WTC11 (cell line): ENCODE data around the gene S100A13. TPM values are rescaled to one million over a fixed set of nuclear protein-coding genes. Genes with fewer than 3 reads are reported as not detected.

Experiments
- ATAC-seq: fragments of 200-7000 bp; cut with Tn5 transposase; 2 replicates; pipeline ENCODE4 v1.10.0; 2021; ENCODE audit warnings: mild to moderate bottlenecking, moderate library complexity
- CTCF ChIA-PET: fragments of 300-600 bp; sonication (Branson Sonifier 250); formaldehyde crosslinking; loops from one replicate; lab custom pipeline; 2021; ENCODE audit warnings: antibody characterized with exemption; lab: Charles Lee
- POLR2A ChIA-PET: fragments of 350-600 bp; sonication (Branson Sonifier 250); formaldehyde crosslinking; loops from one replicate; lab custom pipeline; 2021; ENCODE audit warnings: antibody characterized with exemption; lab: Charles Lee
- DNase-seq: peaks from one replicate; pipeline ENCODE4 v3.0.0; 2021; ENCODE audit warnings: low spot score
- H3K27ac Mint-ChIP-seq: 2 replicates; pipeline ENCODE4 v1.8.0; 2021; ENCODE audit warnings: mixed read lengths
- H3K27me3 Mint-ChIP-seq: 2 replicates; pipeline ENCODE4 v1.8.0; 2021; ENCODE audit warnings: low read depth, mild to moderate bottlenecking, moderate library complexity, mixed read lengths
- H3K36me3 Mint-ChIP-seq: 2 replicates; pipeline ENCODE4 v1.8.0; 2021; ENCODE audit warnings: mixed read lengths
- H3K4me1 Mint-ChIP-seq: 2 replicates; pipeline ENCODE4 v1.8.0; 2022; ENCODE audit warnings: mixed read lengths
- H3K4me3 Mint-ChIP-seq: 2 replicates; pipeline ENCODE4 v1.8.0; 2021; ENCODE audit warnings: mild to moderate bottlenecking, moderate library complexity, mixed read lengths
- H3K9me3 Mint-ChIP-seq: 2 replicates; pipeline ENCODE4 v1.8.0; 2021; ENCODE audit warnings: mixed read lengths
- ARID4B ChIP-seq: sonication (generic); formaldehyde crosslinking; IDR thresholded peaks from 2 replicates; pipeline ENCODE4 v1.8.0; 2023; ENCODE audit warnings: missing genetic modification reagents, mild to moderate bottlenecking, borderline replicate concordance
- ATF6 ChIP-seq: sonication (generic); formaldehyde crosslinking; IDR thresholded peaks from 2 replicates; pipeline ENCODE4 v1.8.1; 2023; ENCODE audit warnings: mild to moderate bottlenecking, missing genetic modification reagents
- CREM ChIP-seq: sonication (generic); formaldehyde crosslinking; IDR thresholded peaks from 2 replicates; pipeline ENCODE4 v1.8.1; 2022; ENCODE audit warnings: mild to moderate bottlenecking, missing genetic modification reagents, moderate library complexity
- E2F5 ChIP-seq: sonication (generic); formaldehyde crosslinking; IDR thresholded peaks from 2 replicates; pipeline ENCODE4 v1.8.1; 2022; ENCODE audit warnings: mild to moderate bottlenecking, moderate library complexity, missing genetic modification reagents
- ESRRA ChIP-seq: sonication (generic); formaldehyde crosslinking; IDR thresholded peaks from 2 replicates; pipeline ENCODE4 v1.8.1; 2022; ENCODE audit warnings: mild to moderate bottlenecking, missing genetic modification reagents, borderline replicate concordance
- MYBL2 ChIP-seq: sonication (generic); formaldehyde crosslinking; IDR thresholded peaks from 2 replicates; pipeline ENCODE4 v1.8.1; 2023; ENCODE audit warnings: mild to moderate bottlenecking, moderate library complexity, missing genetic modification reagents
- NFATC4 ChIP-seq: fragments of 250-450 bp; sonication (Bioruptor Pico); IDR thresholded peaks from 2 replicates; pipeline ENCODE4 v1.9.0; 2021; ENCODE audit warnings: mild to moderate bottlenecking
- SMAD3 ChIP-seq: sonication (generic); formaldehyde crosslinking; IDR thresholded peaks from 2 replicates; pipeline ENCODE4 v1.8.0; 2022; ENCODE audit warnings: missing genetic modification reagents, mild to moderate bottlenecking, borderline replicate concordance
- SOX15 ChIP-seq: fragments of 250-450 bp; sonication (Bioruptor Pico); IDR thresholded peaks from 2 replicates; pipeline ENCODE4 v1.9.0; 2021; ENCODE audit warnings: mild to moderate bottlenecking
- TP53 ChIP-seq: sonication (generic); formaldehyde crosslinking; IDR thresholded peaks from 2 replicates; pipeline ENCODE4 v1.8.1; 2023; ENCODE audit warnings: mild to moderate bottlenecking, missing genetic modification reagents
- USF2 ChIP-seq: sonication (generic); formaldehyde crosslinking; IDR thresholded peaks from 2 replicates; pipeline ENCODE4 v1.8.1; 2023; ENCODE audit warnings: mild to moderate bottlenecking, missing genetic modification reagents, moderate library complexity
- ZNF121 ChIP-seq: sonication (generic); formaldehyde crosslinking; IDR thresholded peaks from 2 replicates; pipeline ENCODE4 v1.8.0; 2023; ENCODE audit warnings: missing genetic modification reagents
- ZNF219 ChIP-seq: sonication (generic); formaldehyde crosslinking; IDR thresholded peaks from 2 replicates; pipeline ENCODE4 v1.8.0; 2023; ENCODE audit warnings: missing genetic modification reagents, mild to moderate bottlenecking, borderline replicate concordance
- ZNF263 ChIP-seq: sonication (generic); formaldehyde crosslinking; IDR thresholded peaks from 2 replicates; pipeline ENCODE4 v1.8.1; 2022; ENCODE audit warnings: low read depth, mild to moderate bottlenecking, moderate library complexity, missing genetic modification reagents
- ZNF512 ChIP-seq: sonication (generic); formaldehyde crosslinking; IDR thresholded peaks from 2 replicates; pipeline ENCODE4 v1.8.1; 2022; ENCODE audit warnings: missing genetic modification reagents, borderline replicate concordance
- ZNF532 ChIP-seq: fragments of 250-450 bp; sonication (Bioruptor Pico); IDR thresholded peaks from 2 replicates; pipeline ENCODE4 v1.9.0; 2021; ENCODE audit warnings: mild to moderate bottlenecking, borderline replicate concordance
- ZNF671 ChIP-seq: fragments of 250-450 bp; sonication (Bioruptor Pico); IDR thresholded peaks from 2 replicates; pipeline ENCODE4 v1.8.0; 2021; ENCODE audit warnings: mild to moderate bottlenecking
- ZSCAN18 ChIP-seq: fragments of 250-450 bp; sonication (Bioruptor Pico); IDR thresholded peaks from 2 replicates; pipeline ENCODE4 v2.1.2; 2022; ENCODE audit warnings: mild to moderate bottlenecking, moderate library complexity
- total RNA-seq: library from RNA; stranded (reverse); gene quantifications from 3 replicates; pipeline ENCODE4 v1.2.3, GENCODE V29; 2021

The S100A13 gene
- total RNA-seq, 1 experiment from 2014 or later = 68.4 TPM

- TF ChIP-seq USF2 (CRISPR knock-in tag) (no peak), ZNF121 (no peak)
Measured at GRCh38 chr1:153635872-153636271, 8.6 kb upstream of the S100A13 start (continued).

GRCh38 chr1:153633754-153634665 lies 6.7 kb upstream of the S100A13 start, which contains the start of gene CHTOP:
CHTOP (plus strand) TSS chr1:153634066; CDS start chr1:153636589, 2,523 bp downstream.
- POLR2A ChIA-PET = interaction anchor here (0.7 to 2.3 kb wide), 24 partner anchors 9 to 344 kb away, joined by 3 to 14 read pairs (median 6); partner anchors contain the start of genes CREB3L4, JTB, S100A16 and S100A4
- Mint-ChIP-seq H3K4me3 (peak within 1 kb of the TSS; percentile 86), H3K4me1 (peaks cover 22% of the 10 kb centered on the region), H3K36me3 (peaks cover 34% of the 10 kb centered on the region), H3K27me3 (no peaks in the 10 kb centered on the region), H3K9me3 (no peaks in the 10 kb centered on the region; the same call in 1 of the 2 replicates), H3K27ac (peak within 1 kb of the TSS; percentile 100)
- ATAC-seq = peak; percentile 92
- DNase-seq = peak; percentile 98
- CTCF ChIA-PET = interaction anchor here (0.6 to 2.5 kb wide), 29 partner anchors 10 to 312 kb away, joined by 3 to 23 read pairs (median 5); partner anchors contain the start of genes NPR1, S100A14, S100A16 and S100A6
- TF ChIP-seq SMAD3 = no peak
- TF ChIP-seq E2F5 = peak; percentile 89
- TF ChIP-seq ZNF532 (CRISPR knock-in tag) = no peak
- no peak for TF ChIP-seq ZSCAN18 (CRISPR knock-in tag)
- peak; percentile 78 for TF ChIP-seq ARID4B (CRISPR knock-in tag)
- 0 out of 2 replicates have a peak, but pooled peaks have one; percentile 28 for TF ChIP-seq TP53
- no peak for TF ChIP-seq ESRRA (CRISPR knock-in tag)
- TF ChIP-seq NFATC4 (CRISPR knock-in tag) = no peak
- TF ChIP-seq ZNF263 = no peak
- TF ChIP-seq SOX15 (CRISPR knock-in tag) = no peak
- no peak for TF ChIP-seq ATF6
- peak; percentile 87 for TF ChIP-seq MYBL2 (CRISPR knock-in tag)
- TF ChIP-seq ZNF512 (CRISPR knock-in tag) = no peak
- peak; percentile 85 for TF ChIP-seq CREM
- TF ChIP-seq ZNF219 (CRISPR knock-in tag) = 0 out of 2 replicates have a peak, but pooled peaks have one; percentile 47
- no peak for TF ChIP-seq ZNF671
